ENCODE measurements around the gene HLA-DQA1.
A peak's percentile ranks its signal among the peaks of the same experiment; 100 is the strongest.
"Not testable (repeated sequence)": the region's sequence is repeated elsewhere in the genome, so short reads cannot be mapped to it uniquely, and the experiment has no call there.

Gene HLA-DQA1

DNA sequence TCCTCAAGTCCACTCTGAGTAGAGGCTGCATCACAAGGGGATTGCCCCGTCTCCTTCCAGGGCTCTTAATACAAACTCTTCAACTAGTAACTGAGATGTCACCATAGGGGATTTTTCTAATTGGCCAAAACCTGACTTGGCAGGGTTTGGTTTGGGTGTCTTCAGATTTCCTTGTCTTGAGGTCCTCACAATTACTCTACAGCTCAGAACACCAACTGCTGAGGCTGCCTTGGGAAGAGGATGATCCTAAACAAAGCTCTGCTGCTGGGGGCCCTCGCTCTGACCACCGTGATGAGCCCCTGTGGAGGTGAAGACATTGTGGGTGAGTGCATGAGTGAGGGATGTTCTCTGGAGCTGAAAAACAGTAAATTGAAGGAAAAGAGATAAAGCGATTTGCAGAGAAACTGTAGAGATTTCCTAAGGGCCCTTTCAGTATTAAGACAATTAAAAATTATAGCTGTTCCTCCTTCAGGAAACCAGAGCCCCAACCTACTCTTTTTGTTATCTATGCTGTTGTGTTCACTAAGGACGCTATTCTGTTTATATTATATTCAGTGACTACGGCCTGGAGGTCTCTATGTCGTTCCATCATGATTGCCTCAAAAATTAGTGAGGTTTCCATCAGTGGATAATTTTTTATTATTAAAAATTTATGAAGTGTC lies at the start of gene HLA-DQA1:
TSS of gene HLA-DQA1 (plus strand) at position 188 of the 662 bp plus-strand sequence. CDS start at position 241, 53 bp downstream.
- no peak for DNase-seq

DNA sequence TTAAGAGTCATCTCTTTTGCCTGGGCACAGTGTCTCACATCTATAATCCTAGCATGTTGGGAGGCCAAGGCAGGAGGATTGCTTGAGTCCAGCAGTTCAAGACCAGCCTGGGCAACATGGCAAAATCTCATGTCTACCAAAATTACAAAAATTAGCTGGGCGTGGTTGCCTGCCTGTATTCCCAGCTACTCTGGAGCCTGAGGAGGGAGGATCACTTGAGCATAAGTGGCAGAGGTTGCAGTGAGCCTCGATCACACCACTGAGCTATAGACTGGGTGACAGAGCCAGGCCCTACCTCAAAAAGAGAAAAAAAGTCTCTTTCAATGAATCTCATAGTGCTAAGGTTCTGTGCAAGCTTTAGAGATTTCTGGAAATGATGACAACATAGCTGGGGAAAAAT lies 49.0 kb upstream of the HLA-DQA1 start:
- no peak for DNase-seq

DNA sequence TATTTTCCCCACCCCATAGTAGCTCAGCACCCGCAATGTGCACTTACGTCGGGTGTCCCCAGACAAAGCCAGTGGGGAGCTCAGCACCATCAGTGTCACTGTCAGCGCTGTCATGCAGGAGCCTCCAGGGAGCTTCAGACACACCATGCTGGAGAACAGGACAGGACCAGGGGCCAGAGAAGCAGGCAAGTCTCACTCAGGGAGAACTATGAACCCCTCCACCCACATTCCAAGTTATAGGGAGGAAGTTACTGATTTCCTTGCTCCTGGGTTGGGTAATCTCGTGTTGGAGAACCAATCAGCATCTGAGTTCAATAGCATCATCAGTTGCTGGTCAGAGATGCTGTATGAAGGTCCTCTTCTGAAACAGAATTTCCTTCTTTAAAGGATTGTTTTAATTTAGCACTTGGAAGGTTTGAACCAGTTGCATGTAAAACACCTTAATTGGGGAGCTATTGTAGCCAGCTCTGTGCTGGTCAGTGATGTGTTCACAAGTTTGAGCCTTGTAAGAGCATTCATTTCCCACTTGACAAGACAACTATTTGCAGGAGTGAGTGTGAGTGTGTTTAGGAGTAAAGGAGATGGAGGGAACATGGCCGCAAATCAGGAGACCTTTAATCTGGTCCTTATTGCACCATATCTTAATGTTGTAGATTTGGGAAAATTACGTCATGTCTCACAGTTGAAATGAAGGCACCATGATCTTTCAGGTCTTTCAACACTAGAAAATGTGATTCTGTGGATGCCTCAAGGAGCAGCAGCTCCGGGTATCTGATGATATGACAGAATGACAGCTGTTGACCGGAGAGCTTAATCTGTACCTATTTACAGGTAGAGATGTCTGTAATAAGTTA lies 47.4 kb upstream of the HLA-DQA1 start, which contains the start of gene HLA-DRB1:
TSS of gene HLA-DRB1 (minus strand) at position 253 of the 854 bp plus-strand sequence. CDS start at position 147, 106 bp downstream.
- DNase-seq = no peak

DNA sequence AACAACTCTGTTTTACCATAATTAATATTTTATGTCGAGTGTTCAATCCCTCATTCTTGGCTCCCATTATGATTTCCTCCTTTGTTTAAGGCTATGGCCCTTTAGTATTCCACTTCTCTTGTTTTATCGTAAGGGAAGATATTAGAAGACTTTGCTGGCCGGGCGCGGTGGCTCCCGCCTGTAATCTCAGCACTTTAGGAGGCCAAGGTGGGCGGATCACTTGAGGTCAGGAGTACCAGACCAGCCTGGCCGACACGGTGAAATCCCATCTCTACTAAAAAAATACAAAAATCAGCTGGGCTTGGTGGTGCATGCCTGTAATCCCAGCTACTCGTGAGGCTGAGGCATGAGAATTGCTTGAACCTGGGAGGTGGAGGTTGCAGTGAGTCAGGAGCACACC lies 46.5 kb upstream of the HLA-DQA1 start:
- DNase-seq = not testable (repeated sequence)

DNA sequence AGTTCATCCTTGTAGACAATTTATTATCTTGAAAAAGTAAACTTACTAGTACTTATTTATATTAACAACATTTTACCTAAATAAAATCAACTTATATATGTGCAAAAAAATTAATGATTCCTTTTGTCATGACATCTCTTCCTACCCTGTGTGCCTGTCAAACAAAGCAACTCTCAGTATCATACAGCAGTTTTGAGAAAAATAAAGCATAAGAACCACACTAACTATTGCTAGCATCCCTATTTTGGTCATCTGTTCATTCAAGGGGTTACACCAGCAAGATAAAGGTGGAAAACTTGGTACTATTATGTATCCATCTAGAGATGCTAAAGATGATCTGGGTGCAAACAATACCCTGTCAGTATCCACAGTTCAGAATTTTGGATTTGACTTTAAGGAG lies 40.2 kb upstream of the HLA-DQA1 start:
- DNase-seq = no peak

DNA sequence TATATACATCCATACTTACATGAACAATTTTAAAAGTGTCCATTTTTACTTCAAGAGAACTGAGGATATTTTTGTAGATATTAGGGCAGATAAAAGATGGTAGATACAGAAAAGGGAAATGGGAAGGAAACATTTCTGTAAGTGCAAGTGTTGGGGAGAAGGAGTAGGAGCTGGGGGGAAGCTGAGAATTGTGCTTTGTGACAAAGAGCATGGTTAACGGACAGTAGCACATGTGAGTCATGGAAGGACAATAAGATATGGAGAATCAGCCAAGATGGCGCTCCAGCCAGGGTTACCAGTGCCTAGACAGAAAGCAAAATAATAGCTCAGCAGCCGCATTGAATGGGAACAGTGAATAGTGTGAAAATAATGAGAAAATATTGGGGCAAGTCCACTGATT lies 34.8 kb upstream of the HLA-DQA1 start:
- no peak for DNase-seq

DNA sequence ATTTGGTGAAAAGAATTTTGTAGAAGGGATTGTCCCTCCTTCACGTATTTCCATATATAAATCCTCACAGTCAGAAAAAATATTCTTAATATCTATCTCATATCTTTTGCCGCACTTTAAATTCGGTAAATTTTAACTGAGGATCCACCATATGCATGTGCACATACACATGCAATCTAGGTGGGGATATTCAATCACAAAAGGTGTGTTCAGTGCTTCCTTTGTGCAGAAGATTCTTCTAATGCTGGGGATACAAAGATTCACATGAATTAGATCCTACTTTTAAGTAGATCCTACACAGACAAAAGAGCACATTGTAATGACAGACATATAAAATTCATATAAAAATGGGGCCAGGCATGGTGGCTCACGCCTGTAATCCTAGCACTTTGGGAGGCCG lies 34.0 kb upstream of the HLA-DQA1 start:
- DNase-seq = no peak

DNA sequence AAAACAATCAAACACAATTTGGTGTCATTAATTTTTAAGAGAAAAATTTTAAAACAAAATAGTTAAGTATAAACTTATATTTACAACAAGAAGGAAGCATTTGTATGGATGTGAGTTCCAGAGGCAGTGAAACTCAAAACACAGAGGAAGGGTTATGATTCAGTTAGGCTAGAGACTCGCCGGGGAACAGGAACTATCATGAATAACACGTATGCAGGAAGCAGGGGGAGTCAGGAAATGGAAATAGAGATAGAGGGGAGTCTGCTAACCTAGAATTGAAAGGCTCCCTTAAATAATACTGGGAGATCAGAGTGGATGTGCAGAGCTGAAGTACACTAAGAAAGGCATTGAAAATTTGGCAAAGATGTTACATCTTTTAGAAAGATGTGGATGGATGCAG lies 33.3 kb upstream of the HLA-DQA1 start:
- DNase-seq = no peak

DNA sequence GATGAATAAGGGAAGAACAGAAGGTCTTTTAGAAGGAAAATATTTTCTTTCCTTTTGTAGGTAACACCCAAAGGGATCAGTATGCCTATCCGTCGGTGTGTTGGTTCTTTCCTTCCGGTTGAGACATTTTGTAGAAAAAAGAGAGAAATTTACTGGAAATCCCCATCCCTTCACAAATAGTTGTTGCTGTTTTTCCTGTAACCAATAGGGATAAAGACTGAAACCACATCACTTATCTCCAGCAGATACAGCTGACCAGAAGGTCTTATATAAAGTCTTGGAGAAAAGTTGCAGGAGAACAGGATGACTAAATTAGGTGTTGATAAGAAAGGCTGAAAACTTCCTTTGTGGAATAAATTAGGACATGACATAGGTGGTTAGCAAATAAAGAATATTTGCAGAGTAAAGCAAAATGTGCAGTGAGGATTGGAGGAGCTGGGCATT lies 32.8 kb upstream of the HLA-DQA1 start:
- no peak for DNase-seq

DNA sequence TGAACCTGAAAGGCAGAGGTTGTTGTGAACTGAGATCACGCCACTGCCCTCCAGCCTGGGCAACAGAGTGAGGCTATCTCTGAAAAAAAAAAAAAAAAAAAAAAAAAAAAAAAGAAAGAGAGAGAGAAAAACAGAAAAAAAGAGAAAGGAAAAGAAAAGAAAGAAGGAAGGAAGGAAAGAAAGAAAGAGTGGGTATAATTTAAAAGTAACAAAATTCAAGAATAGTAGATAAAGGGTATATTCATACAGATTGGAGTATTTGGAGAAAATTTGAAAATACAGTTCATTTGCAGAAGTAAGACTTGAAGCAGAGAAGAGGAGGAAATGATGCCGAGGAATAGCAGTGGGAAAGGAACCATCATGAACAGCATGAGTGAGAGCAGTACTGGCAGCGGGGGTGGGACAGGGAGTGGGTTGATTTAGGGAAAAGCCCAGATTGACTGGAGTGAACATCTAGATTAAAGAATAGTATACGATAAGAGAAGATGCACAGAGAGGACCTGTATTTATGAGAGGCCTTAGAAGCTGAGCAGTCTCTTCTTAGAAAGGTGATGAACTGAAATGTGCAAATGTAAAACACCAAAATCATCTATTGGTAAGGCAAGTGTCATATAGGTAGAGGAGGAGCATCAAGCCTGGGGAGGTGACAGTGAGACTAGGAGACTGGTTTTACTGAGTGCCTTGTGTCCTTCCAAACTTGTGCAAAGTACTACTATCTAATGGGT lies 29.8 kb upstream of the HLA-DQA1 start:
- no peak for DNase-seq

DNA sequence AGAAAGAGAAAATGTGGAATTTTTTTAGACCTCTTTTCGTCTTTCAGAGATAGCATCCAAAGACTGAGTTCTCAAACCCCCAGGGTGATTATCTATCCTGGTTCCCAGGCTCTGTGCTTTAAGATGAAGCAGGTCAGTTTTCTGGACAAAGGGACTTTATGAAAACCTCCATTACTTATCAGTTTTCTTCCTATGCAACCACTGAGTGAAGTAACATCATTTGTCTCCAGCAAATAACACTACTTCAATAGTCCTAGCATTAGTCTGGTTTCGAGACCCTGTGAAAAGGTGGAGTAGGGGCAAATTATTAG lies 29.3 kb upstream of the HLA-DQA1 start:
- no peak for DNase-seq

DNA sequence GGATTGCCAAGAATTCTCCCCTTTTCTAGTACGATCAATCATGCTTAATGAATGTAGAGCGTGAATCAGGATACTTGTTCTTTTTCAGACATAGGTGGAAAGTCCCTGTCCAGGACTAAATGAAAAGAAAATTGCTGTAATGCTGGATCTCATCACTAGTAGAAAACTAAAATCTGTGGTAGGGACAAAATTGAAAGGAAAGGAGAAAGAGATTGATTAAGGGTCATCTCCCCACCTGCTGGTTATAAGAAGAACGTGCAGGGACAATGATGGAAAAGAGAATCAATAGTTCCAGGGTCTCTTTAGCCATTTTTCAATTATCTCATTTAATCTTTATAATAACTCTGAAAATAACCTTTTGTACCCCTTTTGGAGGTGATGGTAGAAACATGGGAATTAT lies 28.8 kb upstream of the HLA-DQA1 start:
- DNase-seq = no peak

DNA sequence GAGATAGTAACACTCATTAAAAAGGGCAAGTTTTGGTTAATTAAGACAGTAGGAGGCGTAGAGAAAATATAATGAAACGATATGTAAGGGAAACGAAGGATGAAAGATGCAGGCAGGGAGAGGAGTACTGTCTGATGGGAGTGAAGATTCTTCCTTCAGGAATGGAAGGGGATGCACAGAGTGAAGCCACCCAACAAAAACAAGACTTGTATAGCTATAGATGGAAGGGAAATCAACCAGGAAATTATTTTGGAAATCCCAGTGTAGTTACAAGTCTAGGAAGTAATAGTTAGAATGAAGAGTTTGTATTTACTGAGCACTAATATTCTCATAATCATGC lies 27.8 kb upstream of the HLA-DQA1 start:
- DNase-seq = no peak

DNA sequence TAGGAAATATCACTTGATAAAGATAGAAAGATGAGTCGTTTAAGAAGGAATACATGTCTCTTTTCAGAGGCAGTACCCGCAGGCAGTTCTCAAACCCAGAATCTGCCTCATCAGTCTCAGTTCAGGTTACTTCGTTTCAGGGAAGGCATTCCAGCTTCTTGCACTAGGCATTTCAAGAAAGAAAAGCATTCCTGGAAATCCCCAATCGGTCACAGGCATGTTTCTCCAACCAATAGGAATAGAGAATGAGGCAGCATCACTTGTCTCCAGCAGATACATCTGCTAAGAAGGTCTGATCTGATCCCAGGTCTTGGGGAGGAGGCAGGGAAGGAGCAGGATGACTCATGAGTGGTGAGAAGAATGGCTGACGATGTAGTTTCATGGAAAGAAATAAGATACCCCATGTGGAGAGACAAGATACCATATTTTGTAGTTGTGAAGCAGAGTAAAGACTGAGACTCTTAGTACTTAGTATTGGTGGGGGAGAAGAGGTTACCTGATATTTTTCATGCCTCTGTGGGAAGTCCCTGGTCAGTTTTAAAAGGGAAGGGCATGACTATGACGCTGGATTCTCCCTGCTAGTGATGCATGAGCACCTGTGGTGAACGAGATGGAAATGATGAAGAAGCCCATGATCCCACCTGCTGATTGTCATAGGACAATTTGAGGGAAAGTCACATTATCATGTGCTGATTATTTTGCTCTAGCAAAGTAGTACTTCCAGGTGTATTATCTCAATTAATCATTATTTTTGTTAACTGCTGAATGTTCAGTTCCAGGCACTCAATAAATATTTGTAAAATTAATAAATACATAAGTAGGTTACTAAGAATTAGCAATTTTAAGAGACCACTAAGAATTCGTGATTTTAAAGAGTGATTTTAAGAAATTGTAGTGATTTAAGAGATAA lies 27.2 kb upstream of the HLA-DQA1 start:
- DNase-seq = peak; percentile 58

DNA sequence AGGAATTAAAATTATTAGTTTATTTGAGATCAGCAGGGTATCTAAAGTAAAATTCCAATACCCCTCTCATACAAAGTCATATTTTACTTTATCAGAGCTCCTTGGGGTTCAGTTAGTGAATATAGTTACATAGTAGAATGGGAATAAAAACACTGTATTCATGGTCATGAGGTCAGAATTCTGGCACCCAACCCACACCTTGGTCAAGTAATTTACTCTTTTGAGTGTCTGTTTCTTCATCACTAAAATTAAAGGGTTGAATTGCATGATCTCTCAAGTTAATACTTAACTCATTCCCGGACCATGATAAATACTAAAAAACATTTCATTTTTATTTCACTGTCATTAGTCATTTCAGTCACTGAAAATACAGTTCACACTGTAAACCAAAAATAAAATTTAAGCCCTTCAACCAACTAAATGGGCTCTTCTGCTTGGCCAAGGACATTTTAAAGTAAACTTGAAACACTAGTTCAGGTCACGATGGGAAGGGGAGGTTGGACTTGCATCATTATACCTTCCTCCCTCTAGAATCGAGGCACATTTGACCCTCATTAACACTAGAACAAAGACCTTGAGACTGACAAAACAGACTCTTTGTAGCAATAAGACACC lies 26.4 kb upstream of the HLA-DQA1 start:
- no peak for DNase-seq

DNA sequence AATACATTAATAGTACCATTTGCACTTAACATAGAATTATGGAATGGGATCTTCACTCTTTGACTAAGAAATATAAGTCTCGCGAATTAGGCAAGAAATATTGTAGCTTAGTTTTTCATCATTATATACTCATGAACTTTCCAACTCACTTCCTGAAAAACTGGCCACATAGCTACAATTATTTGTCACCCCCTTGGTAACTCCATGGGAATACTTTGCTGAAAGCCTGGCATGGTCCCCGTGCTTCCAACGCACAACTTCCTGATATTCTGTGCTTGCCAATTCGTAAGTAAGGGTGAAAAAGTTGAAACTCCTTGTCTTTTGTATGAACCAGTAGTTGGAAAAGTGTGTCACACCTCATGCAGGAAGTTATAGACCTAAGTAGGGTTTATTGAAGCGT lies 23.7 kb upstream of the HLA-DQA1 start:
- DNase-seq = no peak

DNA sequence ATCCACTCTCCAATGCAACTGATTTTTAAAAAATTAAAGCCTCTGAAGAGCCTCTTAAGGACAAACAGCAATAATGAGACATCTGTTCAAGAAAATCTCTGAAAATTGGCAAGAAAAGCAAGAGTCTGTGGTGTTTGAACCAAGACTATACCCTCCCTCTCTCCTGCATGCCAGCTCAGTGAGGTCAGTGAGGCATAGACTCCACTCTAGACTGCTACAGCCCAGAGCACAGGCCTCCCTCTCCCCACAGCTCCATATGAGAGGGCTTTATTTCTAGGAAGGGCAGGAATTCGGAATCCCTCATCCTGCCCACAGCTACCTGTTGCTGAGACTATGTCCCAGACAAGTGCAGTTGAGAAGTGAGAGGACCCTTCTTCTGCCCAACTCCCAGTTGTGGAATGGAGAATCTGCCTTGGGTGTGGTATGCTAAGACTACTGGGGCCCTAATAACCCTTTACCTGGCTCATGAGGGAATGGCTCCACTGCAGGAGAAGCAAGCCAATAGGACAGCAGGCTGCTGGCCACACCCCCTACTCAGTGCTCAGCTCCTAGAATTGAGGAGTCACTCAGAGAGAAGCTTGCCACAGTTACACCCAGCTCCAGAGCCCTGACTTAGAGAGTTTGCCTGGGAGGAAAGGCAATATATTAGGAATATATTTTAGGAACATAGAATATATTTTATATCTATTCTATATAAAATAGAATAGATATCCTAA lies 22.7 kb upstream of the HLA-DQA1 start:
- DNase-seq = no peak

DNA sequence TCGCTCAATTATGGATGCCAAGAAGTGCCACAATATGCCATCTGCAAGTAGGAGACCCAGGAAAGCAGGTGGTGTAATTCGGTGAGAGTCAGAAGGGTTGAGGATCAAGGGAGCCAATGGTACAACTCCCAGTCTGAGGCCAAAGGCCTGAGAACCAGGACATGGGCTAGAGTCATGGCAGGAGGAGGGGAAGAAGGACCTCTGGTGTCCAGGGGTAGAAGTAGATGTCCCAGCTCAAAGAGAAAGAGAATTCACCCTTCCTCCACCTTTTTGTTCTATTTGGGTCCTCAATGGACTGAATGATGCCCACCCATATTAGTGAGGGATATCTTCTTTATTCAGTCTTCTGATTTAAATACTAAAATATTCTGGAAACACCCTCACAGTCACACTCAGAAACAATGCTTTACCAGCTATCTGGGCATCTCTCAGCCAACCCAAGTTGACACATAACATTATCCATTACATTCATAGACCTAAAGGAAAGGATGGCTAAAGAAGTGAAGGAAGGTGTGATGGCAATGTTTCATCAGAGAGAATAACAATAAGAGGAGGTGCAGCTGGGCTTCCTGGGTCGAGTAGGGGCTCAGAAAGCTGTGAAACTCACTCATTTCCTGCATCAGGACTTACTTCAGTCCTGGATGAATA lies 21.2 kb upstream of the HLA-DQA1 start:
- DNase-seq = no peak

DNA sequence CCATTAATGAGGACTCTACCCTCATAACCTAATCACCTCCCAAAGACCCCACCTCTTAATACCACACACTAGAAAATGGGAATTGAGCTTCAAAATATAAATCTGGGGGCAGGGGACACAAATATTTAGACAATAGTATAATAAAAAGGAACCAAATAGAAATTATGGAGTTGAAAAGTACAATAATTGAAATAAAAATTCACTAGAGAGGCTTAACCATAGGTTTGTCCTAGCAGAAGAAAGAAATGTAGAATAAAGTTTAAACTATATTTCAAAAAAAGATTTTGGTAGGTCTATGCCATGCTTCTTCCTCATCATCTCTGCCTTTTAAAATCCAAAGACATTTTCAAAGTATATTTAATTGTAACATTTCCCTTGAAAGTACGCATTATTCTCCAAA lies 19.5 kb upstream of the HLA-DQA1 start:
- no peak for DNase-seq

DNA sequence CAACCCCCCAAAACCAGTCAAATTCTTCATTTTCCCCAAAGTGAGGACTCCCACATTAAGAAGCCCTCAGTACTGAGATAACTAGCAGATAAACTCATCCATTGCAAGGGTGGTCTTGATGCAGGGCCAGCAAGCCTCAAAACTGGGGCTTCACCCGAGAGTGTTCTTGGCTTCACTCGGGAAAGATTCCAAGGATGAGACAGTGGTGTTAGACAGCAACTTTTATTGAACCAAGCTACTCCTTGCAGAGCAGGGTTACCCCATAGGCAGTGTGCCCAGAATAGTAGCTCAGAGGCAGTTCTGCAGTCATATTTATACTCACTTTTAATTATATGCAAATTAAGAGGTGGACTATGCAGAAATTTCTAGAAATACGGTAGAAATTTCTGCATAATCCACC lies 15.8 kb upstream of the HLA-DQA1 start:
- no peak for DNase-seq

All from NCI-H446 treated with DMSO at 0.1 percent for 48 hours (cell line).